ENCODE results near the gene DENND4A. TPM values are rescaled to one million over a fixed set of nuclear protein-coding genes. Genes with fewer than 3 reads are reported as not detected.

DENND4A gene
- total RNA-seq, 1 experiment from 2014 or later = 13.2 TPM

DNA sequence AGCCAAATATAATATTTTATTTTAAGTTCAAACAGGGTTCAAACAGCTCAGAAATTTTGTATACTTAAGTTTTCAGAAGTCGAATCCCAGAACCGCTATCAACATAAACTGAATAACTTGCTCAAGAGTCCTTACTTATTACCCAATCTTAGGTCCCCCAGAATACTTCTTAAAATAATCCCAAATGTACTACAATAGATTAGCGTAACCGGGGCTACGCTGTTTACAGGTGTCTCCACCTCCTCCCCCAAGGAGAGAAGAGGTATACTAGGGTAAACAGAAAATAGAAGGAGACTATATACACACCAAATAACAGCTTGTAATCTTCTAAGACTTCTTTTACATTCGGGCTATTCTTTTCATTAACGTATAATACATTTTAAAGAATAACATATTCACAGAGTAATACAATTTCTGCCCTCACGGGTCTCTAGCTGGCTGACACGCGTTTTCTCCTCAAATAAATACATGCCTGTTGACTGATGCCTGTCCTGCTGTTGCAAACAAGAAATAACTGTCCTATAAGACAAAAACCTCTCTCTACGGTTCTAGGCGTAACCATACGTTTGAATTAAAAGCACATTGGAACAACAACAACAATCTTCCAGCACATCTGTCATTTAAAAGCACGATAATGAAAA lies 1.3 kb downstream of the DENND4A start:
- intact Hi-C loops (cut with micrococcal nuclease; ENCODE audit: unreplicated experiment) = no loop called here
- peak overlapping the region; percentile 83 for H3K27ac ChIP-seq (ENCODE audit: low read depth, low read length, poor library complexity, severe bottlenecking)
- POLR2A ChIA-PET (ENCODE audit: low non-redundant PET) = no interaction called here
- H3K9me3 ChIP-seq (ENCODE audit: low read depth, low read length, poor library complexity, severe bottlenecking) = no peaks in the 10 kb centered on the region
- BruUV-seq (replicated peaks) = TSS peak; percentile 46
- CTCF ChIA-PET = interaction anchor here (0.5 to 0.6 kb wide), 2 partner anchors 29 to 66 kb away, joined by 3 to 8 read pairs; no protein-coding TSS in a partner anchor
- TF ChIP-seq, protein P1, sequence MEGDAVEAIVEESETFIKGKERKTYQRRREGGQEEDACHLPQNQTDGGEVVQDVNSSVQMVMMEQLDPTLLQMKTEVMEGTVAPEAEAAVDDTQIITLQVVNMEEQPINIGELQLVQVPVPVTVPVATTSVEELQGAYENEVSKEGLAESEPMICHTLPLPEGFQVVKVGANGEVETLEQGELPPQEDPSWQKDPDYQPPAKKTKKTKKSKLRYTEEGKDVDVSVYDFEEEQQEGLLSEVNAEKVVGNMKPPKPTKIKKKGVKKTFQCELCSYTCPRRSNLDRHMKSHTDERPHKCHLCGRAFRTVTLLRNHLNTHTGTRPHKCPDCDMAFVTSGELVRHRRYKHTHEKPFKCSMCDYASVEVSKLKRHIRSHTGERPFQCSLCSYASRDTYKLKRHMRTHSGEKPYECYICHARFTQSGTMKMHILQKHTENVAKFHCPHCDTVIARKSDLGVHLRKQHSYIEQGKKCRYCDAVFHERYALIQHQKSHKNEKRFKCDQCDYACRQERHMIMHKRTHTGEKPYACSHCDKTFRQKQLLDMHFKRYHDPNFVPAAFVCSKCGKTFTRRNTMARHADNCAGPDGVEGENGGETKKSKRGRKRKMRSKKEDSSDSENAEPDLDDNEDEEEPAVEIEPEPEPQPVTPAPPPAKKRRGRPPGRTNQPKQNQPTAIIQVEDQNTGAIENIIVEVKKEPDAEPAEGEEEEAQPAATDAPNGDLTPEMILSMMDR (conservative IDR thresholded peaks at IDR 0.05; ENCODE audit: low read depth, low read length) = no peak
- TF ChIP-seq EZH2 (IDR thresholded peaks at IDR 0.05; ENCODE audit: borderline replicate concordance, low read depth, low read length, poor library complexity, severe bottlenecking) = no peak
- H3K36me3 ChIP-seq (ENCODE audit: insufficient read depth, low read length, poor library complexity, severe bottlenecking) = no peaks in the 10 kb centered on the region
- peak; percentile 27 for DNase-seq (ENCODE audit: low spot score)
- peaks cover 17% of the 10 kb centered on the region for H3K4me1 ChIP-seq (ENCODE audit: insufficient read depth, low read length, poor library complexity, severe bottlenecking)
- H3K4me3 ChIP-seq (ENCODE audit: low read depth, low read length, poor library complexity, severe bottlenecking) = peak overlapping the region; percentile 80
- H3K27me3 ChIP-seq (replicated peaks; ENCODE audit: insufficient read depth, low read depth, low read length, poor library complexity) = no peaks in the 10 kb centered on the region

DNA sequence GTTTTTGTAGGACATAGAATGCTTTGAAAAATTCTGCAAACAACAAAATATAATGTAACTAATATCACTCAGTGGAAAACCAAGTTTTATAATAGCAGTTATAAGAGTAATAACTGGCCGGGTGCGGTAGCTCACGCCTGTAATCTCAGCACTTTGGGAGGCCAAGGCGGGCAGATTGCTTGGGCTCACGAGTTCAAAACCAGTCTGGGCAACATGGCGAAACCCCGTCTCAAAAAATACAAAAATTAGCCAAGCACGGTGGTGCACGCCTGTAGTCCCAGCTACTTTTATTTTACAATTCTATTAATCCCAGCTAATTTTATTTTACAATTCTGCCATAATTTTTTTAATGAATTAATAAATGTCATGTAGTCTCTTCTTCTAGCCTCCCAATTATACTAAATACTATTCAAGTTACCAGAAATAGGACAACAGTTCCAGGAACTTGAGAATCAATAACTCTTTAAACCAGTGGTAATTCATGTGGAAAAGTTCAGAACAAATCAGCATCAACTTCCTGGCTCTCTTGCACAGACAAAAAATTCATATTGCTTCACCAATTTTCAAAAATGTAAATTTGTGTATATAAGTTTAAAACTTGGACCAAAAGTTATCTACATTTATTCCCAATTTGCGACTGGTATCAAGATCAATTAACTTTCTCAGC lies 2.2 kb downstream of the DENND4A start:
- no peak for TF ChIP-seq EZH2 (IDR thresholded peaks at IDR 0.05; ENCODE audit: borderline replicate concordance, low read depth, low read length, poor library complexity, severe bottlenecking)
- TF ChIP-seq, protein P1 (conservative IDR thresholded peaks at IDR 0.05; ENCODE audit: low read depth, low read length) = no peak
- intact Hi-C loops (cut with micrococcal nuclease; ENCODE audit: unreplicated experiment) = no loop called here
- DNase-seq (ENCODE audit: low spot score) = no peak
- Histone ChIP-seq H3K4me3 (ENCODE audit: low read depth, low read length, poor library complexity, severe bottlenecking) (peak overlapping the region; percentile 80), H3K27ac (ENCODE audit: low read depth, low read length, poor library complexity, severe bottlenecking) (no peak overlapping the region), H3K9me3 (ENCODE audit: low read depth, low read length, poor library complexity, severe bottlenecking) (no peaks in the 10 kb centered on the region), H3K4me1 (ENCODE audit: insufficient read depth, low read length, poor library complexity, severe bottlenecking) (peaks cover 17% of the 10 kb centered on the region), H3K27me3 (replicated peaks; ENCODE audit: insufficient read depth, low read depth, low read length, poor library complexity) (no peaks in the 10 kb centered on the region), H3K36me3 (ENCODE audit: insufficient read depth, low read length, poor library complexity, severe bottlenecking) (no peaks in the 10 kb centered on the region)
- ChIA-PET POLR2A (ENCODE audit: low non-redundant PET) (no interaction called here), CTCF (no interaction called here)
- no TSS peak for BruUV-seq (replicated peaks)

DNA sequence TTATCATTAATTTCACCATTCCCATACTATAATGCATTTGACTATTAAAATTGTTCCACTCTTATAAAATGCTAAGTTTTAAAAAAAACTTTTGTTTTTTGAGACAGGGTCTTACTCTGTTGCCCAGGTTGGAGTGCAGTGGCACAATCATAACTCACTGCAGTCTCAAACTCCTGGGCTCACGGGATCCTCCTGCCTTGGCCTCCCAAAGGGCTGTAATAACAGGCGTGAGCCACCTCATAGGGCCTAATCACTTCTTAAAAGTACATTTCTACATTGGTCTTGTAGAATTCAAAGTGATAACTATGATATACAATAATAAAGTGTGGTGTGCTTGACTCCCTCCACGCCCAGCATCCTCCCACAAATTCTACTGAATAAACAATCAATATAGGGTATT lies 3.0 kb downstream of the DENND4A start:
- Histone ChIP-seq H3K27ac (ENCODE audit: low read depth, low read length, poor library complexity, severe bottlenecking) (no peak overlapping the region), H3K36me3 (ENCODE audit: insufficient read depth, low read length, poor library complexity, severe bottlenecking) (no peaks in the 10 kb centered on the region), H3K4me1 (ENCODE audit: insufficient read depth, low read length, poor library complexity, severe bottlenecking) (peaks cover 17% of the 10 kb centered on the region), H3K27me3 (replicated peaks; ENCODE audit: insufficient read depth, low read depth, low read length, poor library complexity) (no peaks in the 10 kb centered on the region), H3K4me3 (ENCODE audit: low read depth, low read length, poor library complexity, severe bottlenecking) (no peak overlapping the region), H3K9me3 (ENCODE audit: low read depth, low read length, poor library complexity, severe bottlenecking) (no peaks in the 10 kb centered on the region)
- ChIA-PET POLR2A (ENCODE audit: low non-redundant PET) (no interaction called here), CTCF (no interaction called here)
- intact Hi-C loops (cut with micrococcal nuclease; ENCODE audit: unreplicated experiment) = no loop called here
- TF ChIP-seq, protein P1 (conservative IDR thresholded peaks at IDR 0.05; ENCODE audit: low read depth, low read length) = no peak
- no peak for TF ChIP-seq EZH2 (IDR thresholded peaks at IDR 0.05; ENCODE audit: borderline replicate concordance, low read depth, low read length, poor library complexity, severe bottlenecking)
- no peak for DNase-seq (ENCODE audit: low spot score)
- no TSS peak for BruUV-seq (replicated peaks)

Data from A673 (cell line).